ENCODE measurements around the gene VAV2. TPM values are rescaled to one million over a fixed set of nuclear protein-coding genes. Genes with fewer than 3 reads are reported as not detected.

VAV2 gene
- polyA plus RNA-seq, 1 experiment, result 9.0 TPM

- CTCF ChIA-PET, result no interaction called here
- no peak for DNase-seq (ENCODE audit: low read depth, low spot score)
- Histone ChIP-seq H3K9me3 (ENCODE audit: control insufficient read depth, insufficient read depth, low read length) (no peaks in the 10 kb centered on the region; the same call in 1 of the 2 replicates), H3K27ac (ENCODE audit: low read depth, low read length) (no peak overlapping the region), H3K4me3 (ENCODE audit: low read depth, low read length) (no peak overlapping the region), H3K27me3 (ENCODE audit: control insufficient read depth, insufficient read depth, low read length) (no peaks in the 10 kb centered on the region)
- POLR2A ChIA-PET, result no interaction called here
- TF ChIP-seq CTCF (IDR thresholded peaks at IDR 0.05; ENCODE audit: low read depth, low read length), result no peak
Observed at GRCh38 chr9:133877327-133877726, 114.8 kb downstream of the VAV2 start.

GRCh38 chr9:133876836-133877235 lies 115.3 kb downstream of the VAV2 start:
- no peak overlapping the region for H3K4me3 ChIP-seq (ENCODE audit: low read depth, low read length)
- no peak overlapping the region for H3K27ac ChIP-seq (ENCODE audit: low read depth, low read length)
- ChIA-PET POLR2A (no interaction called here), CTCF (no interaction called here)
- no peaks in the 10 kb centered on the region; the same call in 1 of the 2 replicates for H3K9me3 ChIP-seq (ENCODE audit: control insufficient read depth, insufficient read depth, low read length)
- H3K27me3 ChIP-seq (ENCODE audit: control insufficient read depth, insufficient read depth, low read length), result no peaks in the 10 kb centered on the region
- no peak for DNase-seq (ENCODE audit: low read depth, low spot score)
- TF ChIP-seq CTCF (IDR thresholded peaks at IDR 0.05; ENCODE audit: low read depth, low read length), result no peak

- no peaks in the 10 kb centered on the region for H3K27me3 ChIP-seq (ENCODE audit: control insufficient read depth, insufficient read depth, low read length)
- ChIA-PET CTCF (no interaction called here), POLR2A (interaction anchor here (0.5 kb wide), 1 partner anchor 130 kb away, joined by 5 read pairs; no protein-coding TSS in a partner anchor)
- no peak overlapping the region for H3K27ac ChIP-seq (ENCODE audit: low read depth, low read length)
- H3K4me3 ChIP-seq (ENCODE audit: low read depth, low read length), result no peak overlapping the region
- DNase-seq (ENCODE audit: low read depth, low spot score), result no peak
- TF ChIP-seq CTCF (IDR thresholded peaks at IDR 0.05; ENCODE audit: low read depth, low read length), result peak; percentile 20; the same call in 1 of the 2 replicates
- no peaks in the 10 kb centered on the region; the same call in 1 of the 2 replicates for H3K9me3 ChIP-seq (ENCODE audit: control insufficient read depth, insufficient read depth, low read length)
Observed at GRCh38 chr9:133876144-133876543, 116.0 kb downstream of the VAV2 start.

GRCh38 chr9:133875131-133875530 lies 117.0 kb downstream of the VAV2 start:
- H3K27me3 ChIP-seq (ENCODE audit: control insufficient read depth, insufficient read depth, low read length), result no peaks in the 10 kb centered on the region
- H3K27ac ChIP-seq (ENCODE audit: low read depth, low read length), result no peak overlapping the region
- POLR2A ChIA-PET, result no interaction called here
- no peaks in the 10 kb centered on the region; the same call in 1 of the 2 replicates for H3K9me3 ChIP-seq (ENCODE audit: control insufficient read depth, insufficient read depth, low read length)
- CTCF ChIA-PET, result no interaction called here
- no peak for DNase-seq (ENCODE audit: low read depth, low spot score)
- no peak for TF ChIP-seq CTCF (IDR thresholded peaks at IDR 0.05; ENCODE audit: low read depth, low read length)
- H3K4me3 ChIP-seq (ENCODE audit: low read depth, low read length), result no peak overlapping the region

GRCh38 chr9:133874659-133875058 lies 117.5 kb downstream of the VAV2 start:
- H3K27me3 ChIP-seq (ENCODE audit: control insufficient read depth, insufficient read depth, low read length), result no peaks in the 10 kb centered on the region
- no peak for DNase-seq (ENCODE audit: low read depth, low spot score)
- POLR2A ChIA-PET, result no interaction called here
- CTCF ChIA-PET, result no interaction called here
- no peak overlapping the region for H3K4me3 ChIP-seq (ENCODE audit: low read depth, low read length)
- TF ChIP-seq CTCF (IDR thresholded peaks at IDR 0.05; ENCODE audit: low read depth, low read length), result no peak
- peak overlapping the region; percentile 31 for H3K27ac ChIP-seq (ENCODE audit: low read depth, low read length)
- H3K9me3 ChIP-seq (ENCODE audit: control insufficient read depth, insufficient read depth, low read length), result no peaks in the 10 kb centered on the region; the same call in 1 of the 2 replicates
